ENCODE data around the gene IRAK3.
"Not testable (repeated sequence)": the region's sequence is repeated elsewhere in the genome, so short reads cannot be mapped to it uniquely, and the experiment has no call there.

The IRAK3 gene

GRCh38 chr12:66268562-66268961, 79.5 kb downstream of the IRAK3 start:
- no peak for DNase-seq

- no peak for DNase-seq
Measured at GRCh38 chr12:66269142-66269541, 80.1 kb downstream of the IRAK3 start.

GRCh38 chr12:66269757-66270383, 80.9 kb downstream of the IRAK3 start:
- peak; percentile 38 for DNase-seq

GRCh38 chr12:66270613-66271012, 81.6 kb downstream of the IRAK3 start:
- no peak for DNase-seq

GRCh38 chr12:66272650-66273049, 83.6 kb downstream of the IRAK3 start:
- no peak for DNase-seq

- no peak for DNase-seq
Measured at GRCh38 chr12:66273147-66273546, 84.1 kb downstream of the IRAK3 start.

- no peak for DNase-seq
Measured at GRCh38 chr12:66275040-66275439, 86.0 kb downstream of the IRAK3 start.

GRCh38 chr12:66279123-66279712, 90.2 kb downstream of the IRAK3 start:
- DNase-seq: peak; percentile 67

GRCh38 chr12:66280561-66280960, 91.5 kb downstream of the IRAK3 start:
- no peak for DNase-seq

GRCh38 chr12:66282244-66282643, 93.2 kb downstream of the IRAK3 start:
- no peak for DNase-seq

GRCh38 chr12:66287275-66287674, 98.3 kb downstream of the IRAK3 start:
- no peak for DNase-seq

- DNase-seq: peak; percentile 72
Measured at GRCh38 chr12:66288121-66288520, 99.1 kb downstream of the IRAK3 start.

GRCh38 chr12:66289485-66289884, 100.5 kb downstream of the IRAK3 start:
- DNase-seq: no peak

GRCh38 chr12:66290716-66291200, 101.7 kb downstream of the IRAK3 start:
- DNase-seq: peak; percentile 58

- no peak for DNase-seq
Measured at GRCh38 chr12:66296176-66296683, 107.2 kb downstream of the IRAK3 start.

GRCh38 chr12:66297080-66297479, 108.1 kb downstream of the IRAK3 start:
- DNase-seq: peak; percentile 22

GRCh38 chr12:66297923-66298322, 108.9 kb downstream of the IRAK3 start:
- no peak for DNase-seq

GRCh38 chr12:66301944-66302826, 113.2 kb downstream of the IRAK3 start, which contains the start of gene HELB:
TSS of gene HELB (plus strand) at chr12:66302493. CDS start at chr12:66302604, 111 bp downstream.
- peak; percentile 99 for DNase-seq

- no peak for DNase-seq
Measured at GRCh38 chr12:66302827-66303169, 113.8 kb downstream of the IRAK3 start.

GRCh38 chr12:66303316-66303804, 114.3 kb downstream of the IRAK3 start:
- DNase-seq: not testable (repeated sequence)

Measured in CD4-positive, alpha-beta T cell treated with Interleukin-6 for 4 hours (primary cell).